ENCODE data around the gene CORO2A. TPM values are rescaled to one million over a fixed set of nuclear protein-coding genes. Genes with fewer than 3 reads are reported as not detected.

The CORO2A gene
- total and polyA plus RNA-seq, 2 of the 13 experiments (the other 11 are each of a cell fraction or from before 2014, with no cell fraction given) = 14.4 to 15.3 TPM

DNA sequence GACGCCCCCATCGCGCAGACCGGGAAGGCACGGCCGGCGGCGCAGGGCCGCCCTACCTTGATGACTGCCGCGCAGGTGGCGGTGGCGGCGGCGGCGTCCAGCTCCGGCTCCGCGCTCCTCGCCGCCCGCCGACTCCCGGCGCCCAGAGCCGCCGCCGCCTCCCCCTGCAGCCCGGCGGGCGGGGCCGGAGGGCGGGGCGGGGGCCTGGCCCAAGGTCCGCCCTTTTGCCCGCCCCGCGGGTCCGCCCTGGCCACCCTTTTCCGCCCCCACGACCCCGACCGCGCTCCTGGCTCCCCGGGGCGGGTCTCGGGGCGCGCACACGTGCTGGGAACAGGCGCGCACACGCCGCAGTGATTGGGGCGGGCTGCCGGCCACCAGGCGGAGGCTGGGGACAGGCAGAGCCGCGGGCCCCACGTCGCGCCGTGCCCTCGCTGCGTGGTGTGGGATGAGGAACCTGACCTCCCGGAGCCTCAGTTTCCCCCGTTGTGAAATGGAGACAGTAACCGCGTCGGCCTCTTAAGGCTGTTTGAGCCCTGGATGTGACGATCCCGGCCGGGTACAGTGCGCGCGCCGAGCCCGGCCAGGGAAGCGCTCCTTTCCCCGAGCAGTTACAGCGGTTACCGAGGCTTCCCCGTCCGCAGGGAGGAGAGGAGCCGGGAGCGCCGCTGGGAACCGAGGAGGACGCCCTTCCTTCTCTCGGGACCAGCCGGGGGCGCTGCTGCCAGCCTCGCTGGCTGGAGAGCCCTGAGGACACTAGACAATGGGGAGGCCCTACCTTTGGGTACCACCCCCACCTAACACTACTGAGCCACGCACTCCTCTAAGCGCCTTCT lies at the start of gene CORO2A (continued):
- TF ChIP-seq, protein P1, sequence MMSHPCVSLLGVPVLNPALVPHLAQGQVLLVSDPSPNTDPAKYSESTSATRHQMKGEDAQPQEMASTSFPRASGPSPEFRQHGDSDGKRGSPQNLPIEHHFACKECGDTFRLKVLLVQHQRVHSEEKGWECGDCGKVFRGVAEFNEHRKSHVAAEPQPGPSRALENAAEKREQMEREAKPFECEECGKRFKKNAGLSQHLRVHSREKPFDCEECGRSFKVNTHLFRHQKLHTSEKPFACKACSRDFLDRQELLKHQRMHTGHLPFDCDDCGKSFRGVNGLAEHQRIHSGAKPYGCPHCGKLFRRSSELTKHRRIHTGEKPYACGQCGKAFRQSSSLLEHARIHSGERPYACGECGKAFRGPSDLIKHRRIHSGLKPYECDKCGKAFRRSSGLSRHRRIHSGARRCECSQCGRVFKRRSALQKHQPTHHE (CRISPR knock-in tag; IDR thresholded peaks at IDR 0.05; ENCODE audit: borderline replicate concordance) = peak; percentile 74; the same call in 1 of the 2 replicates
- TF ChIP-seq ZNF605 (CRISPR knock-in tag; IDR thresholded peaks at IDR 0.05) = no peak; the same call in 1 of the 2 replicates
- no peak for TF ChIP-seq TBL1XR1 (IDR thresholded peaks at IDR 0.05; ENCODE audit: borderline replicate concordance, low read length, partially characterized antibody)
- TF ChIP-seq CEBPG (CRISPR knock-in tag; IDR thresholded peaks at IDR 0.05) = no peak; the same call in 1 of the 2 replicates
- TF ChIP-seq SP1 (IDR thresholded peaks at IDR 0.05) = no peak
- peak; percentile 42 for TF ChIP-seq SP1 (CRISPR knock-in tag; IDR thresholded peaks at IDR 0.05)
- TF ChIP-seq CHD4 (IDR thresholded peaks at IDR 0.05; ENCODE audit: borderline replicate concordance, low read length) = no peak
- TF ChIP-seq, protein P2, sequence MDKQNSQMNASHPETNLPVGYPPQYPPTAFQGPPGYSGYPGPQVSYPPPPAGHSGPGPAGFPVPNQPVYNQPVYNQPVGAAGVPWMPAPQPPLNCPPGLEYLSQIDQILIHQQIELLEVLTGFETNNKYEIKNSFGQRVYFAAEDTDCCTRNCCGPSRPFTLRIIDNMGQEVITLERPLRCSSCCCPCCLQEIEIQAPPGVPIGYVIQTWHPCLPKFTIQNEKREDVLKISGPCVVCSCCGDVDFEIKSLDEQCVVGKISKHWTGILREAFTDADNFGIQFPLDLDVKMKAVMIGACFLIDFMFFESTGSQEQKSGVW (CRISPR knock-in tag; IDR thresholded peaks at IDR 0.05; ENCODE audit: borderline replicate concordance) = no peak
- TF ChIP-seq XRCC5 (optimal IDR thresholded peaks at IDR 0.05; ENCODE audit: low read length) = peak; percentile 74
- TF ChIP-seq ZNF44 (CRISPR knock-in tag; IDR thresholded peaks at IDR 0.05) = 0 out of 2 replicates have a peak, but pooled peaks have one; percentile 70
- no peak; the same call in 1 of the 2 replicates for TF ChIP-seq TOE1 (CRISPR knock-in tag; IDR thresholded peaks at IDR 0.05)
- TF ChIP-seq HMG20B (CRISPR knock-in tag; conservative IDR thresholded peaks at IDR 0.05) = 0 out of 2 replicates have a peak, but pooled peaks have one; percentile 16
- TF ChIP-seq MEF2D (CRISPR knock-in tag; IDR thresholded peaks at IDR 0.05) = 0 out of 2 replicates have a peak, but pooled peaks have one; percentile 48
- TF ChIP-seq, protein P3, sequence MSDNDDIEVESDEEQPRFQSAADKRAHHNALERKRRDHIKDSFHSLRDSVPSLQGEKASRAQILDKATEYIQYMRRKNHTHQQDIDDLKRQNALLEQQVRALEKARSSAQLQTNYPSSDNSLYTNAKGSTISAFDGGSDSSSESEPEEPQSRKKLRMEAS (IDR thresholded peaks at IDR 0.05) = peak; percentile 36; the same call in 1 of the 2 replicates
- no peak for TF ChIP-seq RFXANK (CRISPR knock-in tag; IDR thresholded peaks at IDR 0.05)
- TF ChIP-seq, protein P4, sequence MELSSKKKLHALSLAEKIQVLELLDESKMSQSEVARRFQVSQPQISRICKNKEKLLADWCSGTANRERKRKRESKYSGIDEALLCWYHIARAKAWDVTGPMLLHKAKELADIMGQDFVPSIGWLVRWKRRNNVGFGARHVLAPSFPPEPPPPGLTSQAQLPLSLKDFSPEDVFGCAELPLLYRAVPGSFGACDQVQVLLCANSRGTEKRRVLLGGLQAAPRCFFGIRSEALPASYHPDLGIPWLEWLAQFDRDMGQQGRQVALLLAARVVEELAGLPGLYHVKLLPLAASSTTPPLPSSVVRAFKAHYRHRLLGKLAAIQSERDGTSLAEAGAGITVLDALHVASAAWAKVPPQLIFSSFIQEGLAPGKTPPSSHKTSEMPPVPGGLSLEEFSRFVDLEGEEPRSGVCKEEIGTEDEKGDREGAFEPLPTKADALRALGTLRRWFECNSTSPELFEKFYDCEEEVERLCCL (CRISPR knock-in tag; IDR thresholded peaks at IDR 0.05; ENCODE audit: borderline replicate concordance) = no peak
- no peak for TF ChIP-seq MTF2 (CRISPR knock-in tag; IDR thresholded peaks at IDR 0.05; ENCODE audit: borderline replicate concordance)
- no peak for TF ChIP-seq RAD51 (IDR thresholded peaks at IDR 0.05; ENCODE audit: borderline replicate concordance)
- TF ChIP-seq, protein P5, sequence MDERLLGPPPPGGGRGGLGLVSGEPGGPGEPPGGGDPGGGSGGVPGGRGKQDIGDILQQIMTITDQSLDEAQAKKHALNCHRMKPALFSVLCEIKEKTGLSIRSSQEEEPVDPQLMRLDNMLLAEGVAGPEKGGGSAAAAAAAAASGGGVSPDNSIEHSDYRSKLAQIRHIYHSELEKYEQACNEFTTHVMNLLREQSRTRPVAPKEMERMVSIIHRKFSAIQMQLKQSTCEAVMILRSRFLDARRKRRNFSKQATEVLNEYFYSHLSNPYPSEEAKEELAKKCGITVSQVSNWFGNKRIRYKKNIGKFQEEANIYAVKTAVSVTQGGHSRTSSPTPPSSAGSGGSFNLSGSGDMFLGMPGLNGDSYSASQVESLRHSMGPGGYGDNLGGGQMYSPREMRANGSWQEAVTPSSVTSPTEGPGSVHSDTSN (CRISPR knock-in tag; IDR thresholded peaks at IDR 0.05) = no peak
- TF ChIP-seq, protein P6, sequence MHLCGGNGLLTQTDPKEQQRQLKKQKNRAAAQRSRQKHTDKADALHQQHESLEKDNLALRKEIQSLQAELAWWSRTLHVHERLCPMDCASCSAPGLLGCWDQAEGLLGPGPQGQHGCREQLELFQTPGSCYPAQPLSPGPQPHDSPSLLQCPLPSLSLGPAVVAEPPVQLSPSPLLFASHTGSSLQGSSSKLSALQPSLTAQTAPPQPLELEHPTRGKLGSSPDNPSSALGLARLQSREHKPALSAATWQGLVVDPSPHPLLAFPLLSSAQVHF (CRISPR knock-in tag; IDR thresholded peaks at IDR 0.05) = no peak
- TF ChIP-seq, protein P7, sequence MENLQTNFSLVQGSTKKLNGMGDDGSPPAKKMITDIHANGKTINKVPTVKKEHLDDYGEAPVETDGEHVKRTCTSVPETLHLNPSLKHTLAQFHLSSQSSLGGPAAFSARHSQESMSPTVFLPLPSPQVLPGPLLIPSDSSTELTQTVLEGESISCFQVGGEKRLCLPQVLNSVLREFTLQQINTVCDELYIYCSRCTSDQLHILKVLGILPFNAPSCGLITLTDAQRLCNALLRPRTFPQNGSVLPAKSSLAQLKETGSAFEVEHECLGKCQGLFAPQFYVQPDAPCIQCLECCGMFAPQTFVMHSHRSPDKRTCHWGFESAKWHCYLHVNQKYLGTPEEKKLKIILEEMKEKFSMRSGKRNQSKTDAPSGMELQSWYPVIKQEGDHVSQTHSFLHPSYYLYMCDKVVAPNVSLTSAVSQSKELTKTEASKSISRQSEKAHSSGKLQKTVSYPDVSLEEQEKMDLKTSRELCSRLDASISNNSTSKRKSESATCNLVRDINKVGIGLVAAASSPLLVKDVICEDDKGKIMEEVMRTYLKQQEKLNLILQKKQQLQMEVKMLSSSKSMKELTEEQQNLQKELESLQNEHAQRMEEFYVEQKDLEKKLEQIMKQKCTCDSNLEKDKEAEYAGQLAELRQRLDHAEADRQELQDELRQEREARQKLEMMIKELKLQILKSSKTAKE (CRISPR knock-in tag; IDR thresholded peaks at IDR 0.05; ENCODE audit: borderline replicate concordance) = peak; percentile 38; the same call in 1 of the 2 replicates
- no peak for TF ChIP-seq ZNF180 (CRISPR knock-in tag; IDR thresholded peaks at IDR 0.05; ENCODE audit: borderline replicate concordance, low read depth)
- TF ChIP-seq MIXL1 (CRISPR knock-in tag; IDR thresholded peaks at IDR 0.05) = no peak

Measured in HepG2 (cell line).